DOHH2 (cell line): Measurements from ENCODE around the gene CCNC.

Source experiments
- H3F3A ChIP-seq: fragments of 200-600 bp; sonication (generic), shearing (Covaris generic); 2 replicates; pipeline ENCODE4 v1.6.0; 2016; ENCODE audit warnings: antibody characterized with exemption, mild to moderate bottlenecking; ENCODE audit not compliant: control insufficient read depth, insufficient read depth
- H3K27ac ChIP-seq: fragments of 200-600 bp; sonication (generic); 2 replicates; pipeline ENCODE4 v1.5.1; 2014; ENCODE audit warnings: low read depth, mild to moderate bottlenecking, low read length, moderate library complexity
- H3K27me3 ChIP-seq: fragments of 200-600 bp; sonication (generic); 2 replicates; pipeline ENCODE4 v1.6.1; 2014; ENCODE audit warnings: mild to moderate bottlenecking, low read length, mixed read lengths; ENCODE audit not compliant: control insufficient read depth
- H3K36me3 ChIP-seq: fragments of 200-600 bp; sonication (generic); 2 replicates; pipeline ENCODE4 v1.6.1; 2014; ENCODE audit warnings: mild to moderate bottlenecking, low read length, moderate library complexity, mixed read lengths; ENCODE audit not compliant: control insufficient read depth
- H3K4me1 ChIP-seq: fragments of 200-600 bp; sonication (generic); 2 replicates; pipeline ENCODE4 v1.6.1; 2014; ENCODE audit warnings: mild to moderate bottlenecking, low read length, mixed read lengths; ENCODE audit not compliant: control insufficient read depth
- H3K4me2 ChIP-seq: fragments of 200-600 bp; sonication (generic); 2 replicates; pipeline ENCODE4 v1.6.0; 2014; ENCODE audit warnings: mild to moderate bottlenecking, low read length, moderate library complexity
- H3K4me3 ChIP-seq: fragments of 200-600 bp; sonication (generic); 2 replicates; pipeline ENCODE4 v1.5.1; 2014; ENCODE audit warnings: mild to moderate bottlenecking, low read length, mixed read lengths
- H3K79me2 ChIP-seq: fragments of 200-600 bp; sonication (generic); 2 replicates; pipeline ENCODE4 v1.6.1; 2014; ENCODE audit warnings: mild to moderate bottlenecking, low read length, mixed read lengths; ENCODE audit not compliant: control insufficient read depth
- H3K9me2 ChIP-seq: fragments of 200-600 bp; sonication (generic); replicated peaks from 2 replicates; pipeline ENCODE4 v1.6.1; 2014; ENCODE audit warnings: mild to moderate bottlenecking, low read length, mixed read lengths; ENCODE audit not compliant: control insufficient read depth
- H3K9me3 ChIP-seq: fragments of 200-600 bp; sonication (generic); 2 replicates; pipeline ENCODE4 v1.6.1; 2014; ENCODE audit warnings: antibody characterized with exemption, low read length, mixed read lengths; ENCODE audit not compliant: control insufficient read depth, insufficient read depth
- H4K20me1 ChIP-seq: fragments of 200-600 bp; sonication (generic); 2 replicates; pipeline ENCODE4 v1.6.0; 2014; ENCODE audit warnings: low read depth, mild to moderate bottlenecking, antibody characterized with exemption, low read length, moderate library complexity; ENCODE audit not compliant: control insufficient read depth, insufficient read depth
- CTCF ChIP-seq: fragments of 200-600 bp; sonication (generic); IDR thresholded peaks from one replicate; pipeline ENCODE4 v1.5.1; 2014; ENCODE audit warnings: antibody characterized with exemption, mild to moderate bottlenecking, low read depth, low read length; ENCODE audit not compliant: poor library complexity, severe bottlenecking
- EZH2phosphoT487 ChIP-seq: fragments of 200-600 bp; sonication (generic); IDR thresholded peaks from 2 replicates; pipeline ENCODE4 v1.6.1; 2017; ENCODE audit warnings: borderline replicate concordance, mild to moderate bottlenecking, antibody characterized with exemption, low read length, moderate library complexity, mixed read lengths

CCNC gene

GRCh38 chr6:99563056-99563723 is 5.3 kb downstream of the CCNC start:
- Histone ChIP-seq H3F3A (0 out of 2 replicates have a peak, but pooled peaks cover 3% of the 10 kb centered on the region), H3K4me3 (no peak overlapping the region), H3K36me3 (peaks cover 57% of the 10 kb centered on the region), H4K20me1 (peaks cover 20% of the 10 kb centered on the region), H3K27ac (no peak overlapping the region), H3K4me1 (peaks cover 18% of the 10 kb centered on the region), H3K9me3 (no peaks in the 10 kb centered on the region), H3K27me3 (no peaks in the 10 kb centered on the region), H3K9me2 (no peaks in the 10 kb centered on the region), H3K79me2 (peaks cover 78% of the 10 kb centered on the region), H3K4me2 (no peak overlapping the region)
- no peak for TF ChIP-seq EZH2phosphoT487
- TF ChIP-seq CTCF, result no peak

GRCh38 chr6:99560668-99561067 is 7.8 kb downstream of the CCNC start:
- Histone ChIP-seq H3K4me3 (no peak overlapping the region), H3K79me2 (peaks cover 53% of the 10 kb centered on the region), H3K27ac (no peak overlapping the region), H4K20me1 (peaks cover 5% of the 10 kb centered on the region; the same call in 1 of the 2 replicates), H3K9me3 (no peaks in the 10 kb centered on the region), H3K9me2 (no peaks in the 10 kb centered on the region), H3K4me2 (no peak overlapping the region), H3F3A (0 out of 2 replicates have a peak, but pooled peaks cover 3% of the 10 kb centered on the region), H3K27me3 (no peaks in the 10 kb centered on the region), H3K4me1 (peaks cover 2% of the 10 kb centered on the region; the same call in 1 of the 2 replicates), H3K36me3 (peaks cover 74% of the 10 kb centered on the region)
- TF ChIP-seq EZH2phosphoT487 (no peak), CTCF (no peak)

- Histone ChIP-seq H3K79me2 (peaks cover 37% of the 10 kb centered on the region), H3K4me1 (no peaks in the 10 kb centered on the region), H4K20me1 (peaks cover 5% of the 10 kb centered on the region; the same call in 1 of the 2 replicates), H3F3A (0 out of 2 replicates have a peak, but pooled peaks cover 3% of the 10 kb centered on the region), H3K27me3 (no peaks in the 10 kb centered on the region), H3K27ac (no peak overlapping the region), H3K9me3 (no peaks in the 10 kb centered on the region), H3K36me3 (peaks cover 83% of the 10 kb centered on the region), H3K4me3 (no peak overlapping the region), H3K4me2 (no peak overlapping the region), H3K9me2 (no peaks in the 10 kb centered on the region)
- no peak for TF ChIP-seq CTCF
- no peak for TF ChIP-seq EZH2phosphoT487
Measured at GRCh38 chr6:99559057-99559456, 9.4 kb downstream of the CCNC start.
